ENCODE measurements around the gene MTF2.

Gene MTF2

DNA sequence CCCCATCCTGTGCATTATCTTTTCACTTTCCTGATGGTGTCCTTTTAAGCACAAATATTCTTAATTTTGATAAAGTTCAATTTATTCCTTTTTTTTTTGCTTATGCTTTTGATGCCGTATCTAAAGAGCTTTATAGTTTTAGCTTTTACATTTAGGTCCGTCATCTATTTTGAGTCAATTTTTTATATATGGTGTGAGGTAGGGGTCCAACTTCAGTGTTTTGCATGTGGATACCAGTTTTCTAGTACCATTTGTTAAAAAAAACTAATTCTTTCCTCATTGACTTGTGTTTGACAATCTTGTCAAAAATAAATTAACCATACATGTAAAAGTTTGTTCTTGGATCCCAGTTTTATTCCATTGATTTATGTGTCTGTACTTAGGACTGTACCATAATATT is 4.9 kb downstream of the MTF2 start:
- no peak for DNase-seq (ENCODE audit: low read depth)

DNA sequence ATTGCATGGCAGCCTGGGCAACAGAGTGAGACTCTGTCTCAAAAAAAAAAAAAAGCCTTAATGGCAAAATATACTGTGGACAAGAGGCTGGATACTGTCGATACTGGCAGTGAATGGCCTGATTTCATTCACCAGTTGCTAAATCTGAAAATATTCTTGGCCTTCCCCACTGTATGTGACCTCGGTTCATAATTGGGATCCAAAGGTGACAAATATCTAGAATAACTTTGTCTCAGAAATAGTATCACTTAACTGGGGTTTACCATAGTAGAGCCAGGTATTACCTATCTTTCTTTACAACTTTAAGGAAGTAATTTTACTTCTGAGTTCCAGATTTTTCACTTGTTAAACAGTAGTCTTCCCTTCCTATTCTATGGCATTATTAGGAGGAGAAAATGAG is 8.4 kb downstream of the MTF2 start:
- no peak for DNase-seq (ENCODE audit: low read depth)

GRCh38 chr1:93093332-93094006 is 14.4 kb downstream of the MTF2 start:
- no peak for DNase-seq (ENCODE audit: low read depth)

DNA sequence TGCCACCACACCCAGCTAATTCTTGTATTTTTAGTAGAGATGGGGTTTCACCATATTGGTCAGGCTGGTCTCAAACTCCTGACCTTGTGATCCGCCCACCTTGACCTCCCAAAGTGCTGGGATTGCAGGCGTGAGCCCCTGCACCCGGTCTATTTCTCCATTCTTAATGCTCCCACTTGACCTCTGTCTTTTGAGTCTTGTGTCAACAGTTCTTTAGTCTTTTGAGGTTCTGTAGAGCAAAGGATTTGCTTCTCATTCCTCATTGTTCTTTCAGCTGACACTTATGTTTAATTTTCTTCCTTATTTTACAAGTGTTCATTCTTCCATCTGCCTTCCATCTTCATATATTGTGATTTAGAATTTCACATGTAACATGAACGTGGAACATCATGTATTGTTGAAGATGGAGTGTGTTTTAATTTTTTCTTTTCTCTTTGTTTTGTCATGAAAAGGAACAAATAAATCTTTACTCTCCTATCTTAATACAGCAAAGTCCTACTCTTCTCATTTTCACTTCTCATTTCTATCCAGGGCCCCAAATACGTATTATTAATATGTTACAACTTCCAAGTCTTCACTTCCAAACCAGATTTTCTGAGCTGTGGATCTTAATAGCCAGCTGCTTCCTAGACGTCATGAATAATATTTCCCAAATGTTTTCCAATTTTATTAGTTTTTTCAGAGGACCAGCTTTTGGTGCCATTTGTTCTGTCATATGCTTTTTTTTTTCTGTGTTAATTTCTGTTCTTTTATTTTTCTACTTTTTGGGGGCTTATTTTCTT is 16.9 kb downstream of the MTF2 start:
- no peak for DNase-seq (ENCODE audit: low read depth)

DNA sequence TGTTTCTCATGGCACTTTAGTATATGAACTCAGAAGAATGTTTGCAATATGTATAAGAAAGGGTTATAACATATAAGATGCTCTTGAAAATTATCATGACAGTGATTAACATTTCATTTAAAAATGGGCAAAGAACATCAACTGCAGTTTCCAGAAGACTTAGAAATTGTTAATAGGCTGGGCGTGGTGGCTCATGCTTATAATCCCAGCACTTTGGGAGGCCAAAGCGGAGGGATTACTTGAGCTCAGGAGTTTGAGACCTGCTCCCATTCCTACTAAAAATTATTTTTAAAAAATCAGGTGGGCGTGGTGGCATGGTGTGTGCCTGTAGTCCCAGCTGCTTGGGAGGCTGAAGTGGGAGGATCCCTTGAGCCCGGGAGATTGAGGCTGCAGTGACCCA is 23.1 kb downstream of the MTF2 start:
- DNase-seq (ENCODE audit: low read depth), result no peak

GRCh38 chr1:93106226-93106625 is 27.1 kb downstream of the MTF2 start:
- DNase-seq (ENCODE audit: low read depth), result no peak

GRCh38 chr1:93107395-93107794 is 28.3 kb downstream of the MTF2 start:
- DNase-seq (ENCODE audit: low read depth), result no peak

DNA sequence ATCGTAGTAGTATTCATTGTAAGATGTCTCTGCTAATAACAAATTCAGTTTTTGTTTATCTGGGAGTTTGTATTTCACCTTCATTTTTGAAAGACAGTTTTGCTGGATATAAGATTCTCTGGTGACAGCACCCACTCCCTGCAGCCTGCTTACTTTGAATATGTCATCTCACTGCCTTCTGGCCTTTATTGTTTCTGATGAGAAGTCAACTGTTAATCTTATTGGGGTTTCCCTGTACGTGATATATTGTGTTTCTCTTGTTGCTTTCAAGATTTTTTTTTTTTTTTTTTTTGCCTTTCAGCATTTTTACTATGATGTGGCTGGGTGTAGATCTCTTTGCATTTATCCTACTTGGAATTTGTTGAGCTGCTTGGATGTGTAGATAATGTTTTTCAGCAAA is 29.3 kb downstream of the MTF2 start:
- DNase-seq (ENCODE audit: low read depth), result no peak

- no peak for DNase-seq (ENCODE audit: low read depth)
These were observed 30.5 kb downstream of the MTF2 start for GRCh38 chr1:93109578-93109977.

GRCh38 chr1:93111065-93111464 is 32.0 kb downstream of the MTF2 start:
- DNase-seq (ENCODE audit: low read depth), result no peak

- DNase-seq (ENCODE audit: low read depth), result no peak
These were observed 32.5 kb downstream of the MTF2 start for GRCh38 chr1:93111561-93111960.

GRCh38 chr1:93113127-93113526 is 34.0 kb downstream of the MTF2 start:
- no peak for DNase-seq (ENCODE audit: low read depth)

DNA sequence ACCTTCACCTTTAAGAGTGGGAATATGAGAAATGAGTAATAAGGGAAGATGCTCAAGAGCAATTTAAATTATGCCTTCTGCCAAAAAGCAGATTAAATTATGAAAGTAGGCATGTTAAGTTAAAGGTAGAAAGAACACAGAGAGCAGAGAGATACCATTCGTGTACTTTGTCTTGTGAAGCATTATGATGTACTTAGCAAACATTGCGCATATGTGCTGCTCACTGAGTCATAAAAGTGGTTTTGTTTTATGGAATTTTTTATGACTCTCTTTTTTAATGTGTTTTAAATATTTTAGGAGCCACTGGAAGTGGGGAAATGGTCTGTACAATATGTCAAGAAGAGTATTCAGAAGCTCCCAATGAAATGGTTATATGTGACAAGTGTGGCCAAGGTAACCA is 35.3 kb downstream of the MTF2 start:
- DNase-seq (ENCODE audit: low read depth), result peak; percentile 28

DNA sequence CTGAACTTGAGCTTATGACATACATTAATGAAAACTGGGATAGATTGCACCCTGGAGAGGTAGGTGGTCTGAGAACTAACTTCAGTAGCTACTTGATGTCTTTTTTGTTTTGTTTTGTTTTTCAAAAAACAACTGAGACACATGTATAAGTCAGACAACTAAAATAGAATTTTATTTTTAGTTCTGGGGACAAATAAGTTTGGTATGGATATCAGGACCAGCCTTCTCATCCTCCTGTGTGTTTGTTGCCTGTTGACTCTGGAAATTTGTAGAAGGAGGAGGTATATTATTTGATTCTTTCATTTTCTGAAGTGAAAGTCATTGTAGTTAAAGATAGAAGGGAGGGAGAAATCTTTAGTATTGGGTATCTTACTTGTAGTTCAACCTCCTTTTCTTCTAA is 41.5 kb downstream of the MTF2 start:
- no peak for DNase-seq (ENCODE audit: low read depth)

DNA sequence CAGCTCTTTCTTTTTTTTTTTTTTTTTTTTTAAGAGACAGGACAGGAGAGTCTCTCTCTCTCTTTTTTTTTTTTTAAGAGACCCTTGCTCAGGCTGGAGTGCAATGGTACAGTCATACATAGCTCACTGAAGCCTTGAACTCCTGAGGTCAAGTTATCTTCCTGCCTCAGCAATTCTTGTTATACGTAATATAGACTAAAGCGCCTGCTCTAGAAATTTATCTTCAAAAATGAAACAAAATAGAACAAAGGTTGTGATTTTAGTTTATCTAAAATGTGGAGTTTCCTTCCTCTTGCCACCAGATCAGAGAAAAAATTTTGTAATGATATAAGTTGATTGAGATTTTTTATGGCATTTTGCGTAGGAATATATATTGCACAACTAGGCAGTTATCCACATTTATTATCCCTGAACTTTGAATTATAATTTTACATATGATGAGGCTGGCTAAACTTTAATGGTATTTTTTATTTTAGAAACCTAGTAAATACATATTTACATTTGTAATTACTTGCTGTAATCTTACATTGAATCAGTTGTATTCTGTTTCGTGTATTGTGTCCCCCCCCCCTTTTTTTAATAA is 44.2 kb downstream of the MTF2 start:
- DNase-seq (ENCODE audit: low read depth), result no peak

GRCh38 chr1:93124556-93125355 is 45.7 kb downstream of the MTF2 start:
- no peak for DNase-seq (ENCODE audit: low read depth)

- no peak for DNase-seq (ENCODE audit: low read depth)
These were observed 50.5 kb downstream of the MTF2 start for GRCh38 chr1:93129507-93130099.

DNA sequence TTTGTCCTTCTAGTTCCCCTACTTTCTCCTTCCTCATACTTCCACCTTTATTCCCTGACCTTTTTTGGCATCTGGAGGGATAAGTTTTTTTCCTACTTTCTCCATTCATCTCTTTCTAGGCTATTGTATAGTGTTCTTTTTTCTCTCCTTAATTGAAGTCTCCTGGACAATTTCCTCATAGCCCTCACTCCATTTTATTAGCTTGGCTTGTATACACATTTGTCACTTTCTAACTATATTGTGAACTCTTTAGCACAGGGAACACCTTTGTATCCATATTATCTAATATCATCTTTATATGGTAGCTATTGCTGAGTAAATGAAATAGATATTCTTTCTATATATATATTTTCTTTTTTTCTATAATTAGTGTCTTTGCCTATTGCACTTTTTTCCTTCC is 53.6 kb downstream of the MTF2 start:
- no peak for DNase-seq (ENCODE audit: low read depth)

- DNase-seq (ENCODE audit: low read depth), result no peak
These were observed 57.4 kb downstream of the MTF2 start for GRCh38 chr1:93136445-93136844.

DNA sequence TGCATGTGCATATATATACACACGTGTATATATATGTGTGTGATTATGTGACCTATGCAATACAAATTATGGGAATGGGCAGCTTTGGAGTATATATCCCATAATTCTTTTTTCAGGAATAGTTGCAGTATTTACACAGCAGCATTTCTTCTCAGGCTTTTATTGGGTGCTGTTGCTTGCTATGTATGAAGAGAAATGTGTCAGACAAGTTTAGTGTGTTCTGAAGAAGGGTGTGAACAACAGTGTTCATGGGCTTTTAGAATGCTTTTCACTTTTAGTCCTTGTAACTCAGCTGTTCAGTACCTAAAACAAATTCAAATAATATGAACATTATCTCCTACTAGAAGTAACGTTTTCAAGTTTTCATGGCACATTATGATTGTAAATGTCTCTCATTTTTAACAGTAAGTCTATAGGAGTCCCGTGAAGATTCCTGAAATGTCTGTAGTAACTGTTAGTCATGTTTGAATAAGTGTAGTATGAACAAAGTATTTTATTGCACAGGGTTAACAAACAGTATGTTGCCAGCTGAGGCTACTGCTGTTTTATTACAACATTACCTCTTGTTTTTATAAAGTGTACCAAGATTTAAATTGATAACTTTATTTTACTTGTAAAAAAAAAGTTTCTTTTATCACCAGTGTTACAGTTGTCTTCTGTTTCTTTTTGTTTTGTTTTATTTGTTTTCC is 58.7 kb downstream of the MTF2 start:
- DNase-seq (ENCODE audit: low read depth), result no peak

DNA sequence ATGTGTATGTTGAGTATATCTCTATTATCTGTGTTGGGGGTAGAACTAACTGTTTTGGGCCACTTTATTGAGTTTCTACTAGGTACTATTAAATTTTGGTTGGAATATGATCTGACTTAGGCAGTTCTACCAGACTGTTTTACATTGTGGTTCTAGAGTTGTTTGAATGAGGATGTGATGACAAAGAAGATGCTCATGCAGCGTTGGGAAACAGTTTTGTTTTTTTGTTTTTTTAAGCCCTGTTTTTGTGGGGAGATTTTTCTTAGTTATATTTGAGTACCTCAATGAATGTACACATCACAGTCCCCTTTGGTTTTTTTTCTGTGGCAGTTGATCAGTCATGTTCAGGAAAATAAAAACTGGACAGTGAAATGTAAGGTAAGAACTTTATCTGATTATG is 61.0 kb downstream of the MTF2 start:
- no peak for DNase-seq (ENCODE audit: low read depth)

GRCh38 chr1:93142161-93142560 is 63.1 kb downstream of the MTF2 start:
- DNase-seq (ENCODE audit: low read depth), result no peak
